Measurements from ENCODE around the gene PBX3.

Gene PBX3

DNA sequence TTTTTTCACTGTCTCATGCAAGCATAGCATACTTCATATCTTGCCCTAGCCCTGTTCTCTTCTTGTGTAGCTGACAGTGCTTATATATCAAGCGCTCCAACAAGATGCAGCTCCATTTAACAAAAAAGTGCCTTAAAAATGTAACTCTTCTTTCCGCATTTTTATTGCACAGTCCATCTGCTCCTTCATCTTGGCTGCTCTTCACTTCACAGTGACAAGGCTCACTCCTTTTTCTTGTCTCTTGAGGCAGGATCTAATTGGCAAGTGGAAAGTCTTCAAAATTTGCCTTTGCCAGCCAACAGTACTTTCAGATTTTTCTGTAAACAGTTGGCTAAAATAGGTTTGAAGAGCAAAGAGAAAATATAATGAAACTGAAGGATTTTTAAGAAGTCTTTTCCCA, 161.8 kb downstream of the PBX3 start:
- no peak for DNase-seq (ENCODE audit: low spot score)

GRCh38 chr9:125909459-125909858, 162.3 kb downstream of the PBX3 start:
- no peak for DNase-seq (ENCODE audit: low spot score)

- DNase-seq (ENCODE audit: low spot score) = no peak
Observed at GRCh38 chr9:125910286-125910685, 163.1 kb downstream of the PBX3 start.

GRCh38 chr9:125911861-125912644, 164.9 kb downstream of the PBX3 start:
- DNase-seq (ENCODE audit: low spot score) = no peak

DNA sequence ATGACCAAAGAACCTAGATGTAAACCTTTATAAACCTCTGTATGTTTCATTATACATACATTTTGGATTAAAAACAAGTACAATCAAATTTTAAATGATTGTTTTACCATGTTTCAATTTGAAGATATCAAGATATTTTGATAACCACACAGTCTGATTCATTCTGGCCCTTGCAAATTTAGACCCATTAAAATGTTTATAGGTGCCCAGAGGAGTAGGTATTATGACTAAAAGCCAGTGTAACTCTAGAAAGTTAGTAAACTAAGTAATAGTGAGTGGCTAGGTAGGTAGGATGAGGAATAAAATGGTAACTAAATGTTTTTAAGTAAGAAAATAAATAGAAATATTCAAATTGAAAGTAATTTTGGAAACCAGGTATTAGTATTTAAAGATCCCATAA, 165.5 kb downstream of the PBX3 start:
- no peak for DNase-seq (ENCODE audit: low spot score)

- DNase-seq (ENCODE audit: low spot score) = no peak
Observed at GRCh38 chr9:125913551-125913950, 166.4 kb downstream of the PBX3 start.

DNA sequence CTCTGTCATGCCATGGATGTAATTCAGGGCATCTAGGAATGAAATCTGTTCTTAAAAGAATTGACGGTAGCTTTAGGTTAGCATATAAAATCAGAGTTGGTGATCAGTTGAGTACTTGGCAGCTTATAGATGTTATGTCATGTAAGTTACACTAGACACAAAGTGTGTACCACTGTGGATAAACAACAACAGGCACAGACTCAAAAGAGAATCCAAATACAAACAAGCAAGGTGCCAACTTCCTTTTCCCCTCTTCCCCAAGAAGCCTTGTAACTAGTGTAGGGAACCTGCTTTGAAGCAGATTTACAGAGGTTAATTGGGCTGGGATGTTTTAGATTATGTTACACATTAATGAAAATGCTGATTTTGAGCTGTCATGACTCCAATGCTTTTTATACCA, 167.2 kb downstream of the PBX3 start:
- DNase-seq (ENCODE audit: low spot score) = no peak

DNA sequence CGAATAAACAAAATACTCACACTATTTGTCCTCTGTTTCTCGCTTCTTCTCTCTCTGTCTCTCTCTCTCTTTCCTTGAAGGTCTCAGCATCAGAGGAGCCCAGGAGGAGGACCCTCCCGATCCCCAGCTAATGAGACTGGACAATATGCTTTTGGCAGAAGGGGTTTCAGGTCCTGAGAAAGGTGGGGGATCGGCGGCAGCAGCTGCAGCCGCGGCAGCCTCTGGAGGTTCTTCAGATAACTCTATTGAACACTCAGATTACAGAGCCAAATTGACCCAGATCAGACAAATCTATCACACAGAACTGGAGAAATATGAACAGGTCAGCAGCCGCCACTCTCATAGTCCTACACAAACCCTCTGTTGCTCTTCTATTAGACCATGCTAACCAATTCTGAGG, 168.4 kb downstream of the PBX3 start:
- DNase-seq (ENCODE audit: low spot score) = no peak

DNA sequence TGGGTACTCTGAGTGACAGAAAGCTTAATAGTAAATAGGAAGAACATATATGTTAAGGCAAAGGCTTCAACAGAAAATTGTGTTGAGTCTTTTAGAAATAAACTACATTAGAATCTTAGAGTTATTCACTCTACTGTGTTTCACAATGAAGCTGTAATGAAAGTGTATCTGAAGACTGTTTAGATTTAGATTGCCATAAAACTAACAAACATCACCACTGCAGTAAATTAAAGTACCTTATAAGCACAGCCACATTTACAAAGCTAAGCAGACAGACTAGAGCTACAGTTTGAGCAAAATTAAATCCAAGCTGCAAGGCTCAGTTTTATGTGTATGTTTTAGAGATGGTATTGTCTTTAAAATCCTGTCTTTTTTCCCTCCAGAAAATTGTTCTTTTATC, 172.4 kb downstream of the PBX3 start:
- DNase-seq (ENCODE audit: low spot score) = no peak

DNA sequence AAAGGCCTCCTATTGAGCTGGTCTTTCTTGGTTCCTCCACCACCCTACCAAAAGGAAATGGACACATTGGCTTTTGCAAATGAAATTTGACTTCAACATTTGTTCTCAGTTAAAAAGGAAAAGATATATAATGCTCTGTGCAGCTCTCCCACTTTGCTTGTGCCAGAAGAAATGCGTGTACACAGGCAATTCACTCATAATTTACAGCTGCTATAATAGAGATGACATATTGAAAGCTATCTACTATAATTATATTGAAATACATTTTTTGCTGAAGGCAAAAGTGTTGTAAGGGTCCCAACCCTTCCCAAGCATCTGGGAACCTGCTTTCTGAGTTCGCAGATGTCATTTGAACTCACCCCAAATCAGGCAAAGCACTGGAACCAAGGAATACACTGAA, 173.2 kb downstream of the PBX3 start:
- no peak for DNase-seq (ENCODE audit: low spot score)

- no peak for DNase-seq (ENCODE audit: low spot score)
Observed at GRCh38 chr9:125922854-125923253, 175.7 kb downstream of the PBX3 start.

DNA sequence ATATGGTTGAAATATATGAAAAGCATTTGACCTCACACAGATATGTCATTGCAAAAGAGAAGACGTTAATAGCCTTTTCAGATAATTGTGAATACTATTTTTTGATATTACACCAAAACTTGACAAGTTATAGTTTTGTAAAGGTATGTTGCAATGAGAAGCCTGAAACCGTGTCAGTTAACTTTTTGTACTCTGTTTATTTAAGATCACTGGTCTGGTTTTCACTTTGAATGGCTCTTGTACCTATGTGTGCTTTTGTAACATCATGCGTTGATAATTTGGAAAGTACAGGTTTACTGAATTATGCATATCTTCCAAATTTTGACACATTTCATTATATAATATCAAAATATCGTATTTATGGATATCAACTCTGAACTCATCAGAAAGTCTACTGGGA, 177.2 kb downstream of the PBX3 start:
- no peak for DNase-seq (ENCODE audit: low spot score)

DNA sequence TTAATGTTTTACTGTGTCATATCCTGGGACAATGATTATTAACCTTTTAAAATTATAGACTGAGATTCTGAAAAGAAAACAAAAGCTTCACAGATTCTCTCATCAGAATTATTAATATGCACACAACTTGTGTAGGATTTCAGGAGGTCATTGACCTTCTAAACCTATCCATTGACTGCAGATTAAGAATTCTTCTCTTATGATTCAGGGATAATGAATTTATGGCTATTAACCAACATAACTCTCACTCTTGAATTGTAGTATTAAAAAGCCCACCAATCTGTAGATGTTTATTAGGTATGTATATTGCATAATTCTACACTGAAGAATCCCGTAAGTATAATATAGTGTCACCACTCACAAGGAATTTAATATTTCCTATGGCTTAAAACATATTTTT, 179.8 kb downstream of the PBX3 start:
- no peak for DNase-seq (ENCODE audit: low spot score)

DNA sequence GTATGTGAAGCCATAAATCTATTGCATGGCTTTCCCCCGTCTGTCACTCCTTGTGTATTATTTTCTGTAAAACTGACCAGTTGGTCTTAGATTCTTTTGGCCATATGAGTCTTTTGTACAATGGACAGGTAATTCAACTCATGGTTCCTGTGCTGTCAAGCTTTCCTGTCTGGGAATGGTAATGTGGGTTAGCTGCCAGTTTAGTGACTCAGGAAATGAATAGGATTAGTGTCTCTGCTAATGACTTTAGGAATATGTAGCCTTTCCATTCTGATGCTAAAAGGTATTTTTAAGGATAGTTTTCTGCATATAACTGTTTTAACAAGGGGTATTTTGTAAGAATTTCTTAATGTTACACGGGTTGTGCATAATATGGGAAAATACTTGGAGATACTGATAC, 182.7 kb downstream of the PBX3 start:
- DNase-seq (ENCODE audit: low spot score) = peak; percentile 26

- no peak for DNase-seq (ENCODE audit: low spot score)
Observed at GRCh38 chr9:125931211-125931610, 184.0 kb downstream of the PBX3 start.

GRCh38 chr9:125932012-125932411, 184.8 kb downstream of the PBX3 start:
- DNase-seq (ENCODE audit: low spot score) = peak; percentile 61

DNA sequence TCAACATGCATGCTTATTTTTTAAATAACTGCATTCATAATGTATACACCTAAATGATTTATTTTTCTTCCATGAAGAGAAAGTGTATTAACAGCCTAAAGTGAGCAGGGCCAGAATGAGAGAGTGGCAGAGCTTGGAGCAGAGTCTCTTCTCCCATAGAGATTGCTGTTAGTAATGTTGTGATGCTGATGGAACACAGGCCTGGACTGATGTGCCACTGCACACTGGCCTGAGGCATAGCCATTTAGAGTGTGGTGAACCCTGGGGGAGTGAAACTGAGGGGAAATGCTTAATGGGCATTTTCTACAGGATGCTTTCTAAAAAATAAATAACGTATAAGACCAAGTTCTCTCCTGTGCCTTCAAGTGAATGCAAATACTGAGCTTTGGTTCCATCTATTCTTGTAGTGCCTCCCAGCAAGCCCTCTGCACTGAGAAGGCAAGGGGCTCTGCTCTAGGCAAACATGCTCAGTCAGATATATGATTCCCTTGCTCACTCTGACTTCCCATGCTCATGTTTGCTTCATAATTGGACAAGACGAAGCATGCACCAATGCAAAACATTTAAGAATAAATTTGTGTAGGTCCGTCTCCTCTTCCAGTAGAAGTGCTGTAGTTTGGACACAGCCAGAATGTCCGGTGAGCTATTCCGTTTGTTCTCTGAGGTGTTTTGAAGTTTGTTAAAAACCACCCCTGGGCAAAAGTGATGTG, 185.7 kb downstream of the PBX3 start:
- no peak for DNase-seq (ENCODE audit: low spot score)

DNA sequence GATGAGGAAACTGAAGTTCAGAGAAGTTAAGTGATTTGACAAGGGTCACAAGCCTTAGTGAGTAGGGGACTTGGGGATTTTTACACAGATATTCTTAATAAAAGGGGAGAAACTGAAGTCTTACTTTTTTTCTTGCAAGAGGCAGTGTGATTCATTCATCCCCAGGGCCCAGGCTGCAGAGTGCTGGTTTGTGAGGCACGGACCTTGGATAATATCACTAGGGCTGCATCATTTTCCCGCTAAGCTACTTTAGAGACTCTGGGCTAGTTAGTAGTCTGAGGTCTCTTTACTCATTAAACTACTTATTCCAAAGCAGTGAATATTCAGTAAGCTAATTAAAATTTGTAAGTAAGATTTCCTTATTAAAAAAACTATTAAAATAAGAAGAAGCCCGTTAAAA, 195.0 kb downstream of the PBX3 start:
- DNase-seq (ENCODE audit: low spot score) = no peak

DNA sequence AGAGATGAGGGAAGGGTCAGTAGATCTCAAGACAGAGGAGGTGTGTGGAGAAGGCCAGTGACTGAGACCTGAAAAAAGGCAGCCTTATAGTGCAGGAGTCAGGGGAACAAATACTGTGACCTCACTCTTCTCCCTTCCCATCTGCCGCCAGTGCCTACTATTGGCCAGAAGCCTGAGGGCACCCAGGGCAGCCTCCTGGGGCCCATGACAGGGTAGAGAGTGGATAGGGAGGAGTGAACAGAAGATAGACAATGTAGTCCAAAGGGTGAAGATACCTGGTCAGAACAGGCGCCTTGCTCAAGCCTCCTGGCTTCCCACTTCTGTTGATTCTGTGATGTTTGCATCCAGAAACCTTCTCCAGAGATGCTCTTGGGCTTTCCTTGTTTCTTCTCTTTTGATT, 196.7 kb downstream of the PBX3 start:
- DNase-seq (ENCODE audit: low spot score) = no peak

- DNase-seq (ENCODE audit: low spot score) = no peak
Observed at GRCh38 chr9:125946397-125946796, 199.2 kb downstream of the PBX3 start.

DNA sequence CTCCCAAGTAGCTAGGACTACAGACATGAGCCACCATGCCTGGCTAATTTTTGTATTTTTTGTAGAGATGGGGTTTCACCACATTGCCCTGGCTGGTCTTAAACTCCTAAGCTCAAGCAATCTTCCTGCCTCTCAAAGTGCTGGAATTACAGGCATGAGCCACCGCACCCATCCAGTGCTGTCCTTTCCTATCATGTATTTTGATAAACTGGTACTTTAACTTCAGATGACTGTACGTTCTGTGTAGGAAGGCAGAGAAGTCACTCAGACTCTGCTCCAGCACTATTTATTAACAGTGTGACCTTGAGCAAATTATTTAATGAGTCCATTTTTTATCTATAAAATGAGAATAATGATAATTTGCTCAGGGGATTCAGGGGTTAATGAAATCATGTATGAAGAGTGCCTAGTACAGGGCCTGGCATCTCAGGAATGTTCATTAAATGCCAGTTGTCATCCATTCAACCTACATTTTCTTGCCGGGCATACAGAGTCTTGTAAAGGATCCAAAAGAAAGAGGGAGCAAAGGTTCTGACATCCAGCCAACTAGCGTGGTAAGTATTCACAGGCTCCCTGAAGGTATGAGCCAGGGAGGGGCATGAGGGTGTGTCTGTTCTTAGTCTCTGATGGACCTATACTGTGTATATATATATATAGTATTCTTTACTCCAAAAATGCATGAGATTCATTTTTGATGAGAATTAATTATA, 201.9 kb downstream of the PBX3 start:
- DNase-seq (ENCODE audit: low spot score) = no peak

DNA sequence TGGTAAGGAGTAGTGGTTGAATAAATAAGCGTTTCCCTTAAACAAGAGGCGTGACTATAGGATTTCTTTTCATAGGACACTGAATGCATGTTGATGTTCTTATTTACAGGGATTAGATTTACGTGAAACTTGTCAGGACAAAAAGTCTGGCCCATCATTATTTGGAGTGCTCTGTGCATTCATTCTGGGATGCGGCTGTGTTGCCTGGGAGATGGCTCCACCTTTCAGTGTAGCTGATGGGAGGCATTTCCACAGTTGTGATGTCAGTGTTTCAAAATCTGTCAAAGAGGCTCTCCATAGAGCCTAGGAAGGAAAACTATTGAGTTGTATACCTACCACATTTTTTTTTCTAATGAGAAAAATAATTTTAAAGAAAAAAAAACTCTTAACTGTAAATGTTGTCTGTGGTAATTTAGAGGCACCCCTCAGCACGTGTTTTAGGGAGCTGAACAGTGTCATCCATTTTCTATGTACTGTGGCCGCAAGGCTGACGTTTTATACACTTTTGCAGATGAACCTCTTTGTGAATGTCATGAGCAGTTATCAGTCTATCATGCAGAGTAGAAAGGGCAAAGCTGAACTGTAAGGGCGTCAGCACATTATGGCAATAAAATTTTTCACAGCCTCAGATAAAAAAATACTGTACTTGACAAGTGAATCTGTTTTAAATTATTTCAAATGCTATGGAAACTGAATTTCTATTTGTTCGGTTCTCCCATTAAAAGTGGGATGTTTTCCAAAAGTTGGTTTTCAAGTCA, 202.7 kb downstream of the PBX3 start:
- DNase-seq (ENCODE audit: low spot score) = no peak

Data from kidney capillary endothelial cell (primary cell).